BLaER1 treated with 17β-estradiol and CSF1 and Interleukin-3, amounts not matched to agents 10 nM and 100 nM (cell line): Measurements from ENCODE around the gene MARK1.
A peak's percentile ranks its signal among the peaks of the same experiment; 100 is the strongest.
"Not testable (repeated sequence)": the region's sequence is repeated elsewhere in the genome, so short reads cannot be mapped to it uniquely, and the experiment has no call there.

Experiments
- H3K27ac ChIP-seq, 11 experiments: shearing (Covaris generic); formaldehyde crosslinking; 2 replicates each; pipeline ENCODE4 v1.8.1; 2022
- H3K27me3 ChIP-seq, 11 experiments: shearing (Covaris generic); formaldehyde crosslinking; 2 replicates each; pipeline ENCODE4 v1.8.1; 2022
- H3K36me3 ChIP-seq, 11 experiments: shearing (Covaris generic); formaldehyde crosslinking; 2 replicates each; pipeline ENCODE4 v1.8.1; 2022
- H3K4me1 ChIP-seq, 10 experiments: shearing (Covaris generic); formaldehyde crosslinking; 2 replicates each; pipeline ENCODE4 v1.8.1; 2022
- H3K4me2 ChIP-seq, 11 experiments: shearing (Covaris generic); formaldehyde crosslinking; 2 replicates each; pipeline ENCODE4 v1.8.1; 2022
- H3K4me3 ChIP-seq, 10 experiments: shearing (Covaris generic); formaldehyde crosslinking; 2 replicates each; pipeline ENCODE4 v1.8.1; 2022
- H3K9ac ChIP-seq, 11 experiments: shearing (Covaris generic); formaldehyde crosslinking; 2 replicates each; pipeline ENCODE4 v1.8.1; 2022
- H3K9me3 ChIP-seq, 11 experiments: shearing (Covaris generic); formaldehyde crosslinking; replicated peaks in 1 of 11; 2 replicates each; pipeline ENCODE4 v1.8.1; 2022
- H4K20me1 ChIP-seq, 11 experiments: shearing (Covaris generic); formaldehyde crosslinking; 2 replicates each; pipeline ENCODE4 v1.8.1; 2022
- Cebpa-rat ChIP-seq, 11 experiments: shearing (Covaris generic); IDR thresholded peaks; 2 replicates each; pipeline ENCODE4 v1.8.1; 2022

Gene MARK1

DNA sequence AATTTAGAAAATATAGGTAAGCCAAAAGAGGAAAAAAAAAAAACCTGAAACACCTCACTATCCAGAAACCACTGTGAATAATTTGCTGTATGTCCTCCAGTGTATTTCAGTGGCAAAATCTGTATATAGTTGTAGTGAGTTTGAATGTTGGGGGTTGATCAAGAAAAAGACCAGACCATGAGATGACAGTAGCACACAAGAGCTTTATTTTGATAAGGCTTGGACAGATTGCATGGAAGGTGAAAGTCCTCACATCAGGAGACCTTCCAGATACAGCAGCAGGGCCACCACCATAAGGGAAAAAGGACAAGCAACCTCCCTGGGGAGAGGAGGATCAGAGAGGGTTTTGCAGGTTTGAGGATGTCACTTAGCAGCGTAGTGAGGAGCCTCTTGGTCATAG lies 146.0 kb downstream of the MARK1 start:
- H4K20me1 ChIP-seq: no peaks in the 10 kb centered on the region
- H3K36me3 ChIP-seq: no peaks in the 10 kb centered on the region
- H3K4me3 ChIP-seq: no peak overlapping the region
- H3K27me3 ChIP-seq: no peaks in the 10 kb centered on the region
- no peaks in the 10 kb centered on the region for H3K4me1 ChIP-seq
- H3K9me3 ChIP-seq: peaks cover 16 to 23% (median 18%) of the 10 kb centered on the region in 11 experiments
- H3K9ac ChIP-seq: no peak overlapping the region
- H3K4me2 ChIP-seq: no peak overlapping the region
- no peak for TF ChIP-seq Cebpa-rat (IDR thresholded peaks at IDR 0.05)
- no peak overlapping the region for H3K27ac ChIP-seq

DNA sequence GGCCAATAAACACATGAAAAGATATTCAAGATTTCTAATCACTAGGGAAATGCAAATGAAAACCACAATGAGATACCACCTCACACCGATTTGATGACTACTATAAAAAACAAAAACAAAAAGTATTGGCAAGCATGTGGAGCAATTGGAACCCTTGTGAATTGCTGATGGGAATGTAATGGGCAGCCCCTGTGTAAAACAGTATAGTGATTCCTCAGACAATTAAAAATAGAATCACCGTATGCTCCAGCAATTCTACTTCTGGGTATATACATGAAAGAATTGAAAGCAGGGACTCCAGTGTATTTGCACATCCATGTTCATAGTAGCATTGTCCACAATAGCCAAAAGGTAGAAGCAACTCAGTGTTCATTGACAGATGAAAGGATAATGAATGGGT lies 149.3 kb downstream of the MARK1 start:
- Histone ChIP-seq H3K4me1 (no peaks in the 10 kb centered on the region), H3K27me3 (no peaks in the 10 kb centered on the region), H3K9me3 (no peaks in the 10 kb centered on the region), H3K4me3 (no peak overlapping the region), H4K20me1 (no peaks in the 10 kb centered on the region), H3K9ac (no peak overlapping the region), H3K4me2 (no peak overlapping the region), H3K27ac (no peak overlapping the region), H3K36me3 (no peaks in the 10 kb centered on the region)
- no peak for TF ChIP-seq Cebpa-rat (IDR thresholded peaks at IDR 0.05)

GRCh38 chr1:220680085-220680687 lies 152.2 kb downstream of the MARK1 start:
- H3K9ac ChIP-seq: no peak overlapping the region
- H4K20me1 ChIP-seq: no peaks in the 10 kb centered on the region
- H3K4me3 ChIP-seq: no peak overlapping the region
- H3K4me2 ChIP-seq: no peak overlapping the region
- no peak for TF ChIP-seq Cebpa-rat (IDR thresholded peaks at IDR 0.05)
- no peaks in the 10 kb centered on the region for H3K36me3 ChIP-seq
- H3K4me1 ChIP-seq: peaks cover 0 to 8% (median 6%) of the 10 kb centered on the region in 10 experiments; a peak in 17 of 20 replicates
- H3K9me3 ChIP-seq: no peaks in the 10 kb centered on the region
- no peak overlapping the region for H3K27ac ChIP-seq
- H3K27me3 ChIP-seq: no peaks in the 10 kb centered on the region

- no peak overlapping the region for H3K9ac ChIP-seq
- H4K20me1 ChIP-seq: no peaks in the 10 kb centered on the region
- H3K4me2 ChIP-seq: no peak overlapping the region
- no peak overlapping the region for H3K4me3 ChIP-seq
- no peaks in the 10 kb centered on the region for H3K9me3 ChIP-seq
- H3K36me3 ChIP-seq: no peaks in the 10 kb centered on the region
- no peak for TF ChIP-seq Cebpa-rat (IDR thresholded peaks at IDR 0.05)
- H3K4me1 ChIP-seq: peaks cover 0 to 15% (median 13%) of the 10 kb centered on the region in 10 experiments; a peak in 17 of 20 replicates
- H3K27me3 ChIP-seq: no peaks in the 10 kb centered on the region
- no peak overlapping the region for H3K27ac ChIP-seq
These were observed 153.4 kb downstream of the MARK1 start for GRCh38 chr1:220681220-220681880.

GRCh38 chr1:220682901-220683576 lies 155.1 kb downstream of the MARK1 start:
- no peaks in the 10 kb centered on the region for H3K36me3 ChIP-seq
- H3K27me3 ChIP-seq: no peaks in the 10 kb centered on the region
- H3K9ac ChIP-seq: no peak overlapping the region
- no peak overlapping the region for H3K27ac ChIP-seq
- TF ChIP-seq Cebpa-rat (IDR thresholded peaks at IDR 0.05): no peak
- H3K4me1 ChIP-seq: peaks cover 0 to 15% (median 13%) of the 10 kb centered on the region in 10 experiments; a peak in 17 of 20 replicates
- H4K20me1 ChIP-seq: no peaks in the 10 kb centered on the region
- H3K4me2 ChIP-seq: no peak overlapping the region
- H3K4me3 ChIP-seq: no peak overlapping the region
- no peaks in the 10 kb centered on the region for H3K9me3 ChIP-seq

DNA sequence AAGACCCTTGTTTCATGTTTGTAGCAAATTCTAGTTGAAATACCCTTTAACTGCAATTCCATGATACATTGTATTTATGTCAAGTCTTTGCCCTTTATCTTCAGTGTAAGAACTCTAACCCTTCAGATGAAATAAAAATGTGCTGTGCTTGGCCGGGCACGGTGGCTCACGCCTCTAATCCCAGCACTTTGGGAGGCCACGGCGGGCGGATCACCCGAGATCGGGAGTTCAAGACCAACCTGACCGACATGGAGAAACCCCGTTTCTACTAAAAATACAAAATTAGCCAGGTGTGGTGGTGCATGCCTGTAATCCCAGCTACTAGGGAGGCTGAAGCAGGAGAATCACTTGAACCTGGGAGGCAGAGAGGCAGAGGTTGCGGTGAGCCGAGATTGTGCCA lies 155.8 kb downstream of the MARK1 start:
- not testable (repeated sequence) for H3K4me3 ChIP-seq, H3K9me3 ChIP-seq, H3K9ac ChIP-seq, H3K36me3 ChIP-seq, H3K27me3 ChIP-seq, H3K4me2 ChIP-seq, H4K20me1 ChIP-seq, H3K27ac ChIP-seq
- peaks cover 0 to 15% (median 13%) of the 10 kb centered on the region in 10 experiments; a peak in 17 of 20 replicates for H3K4me1 ChIP-seq

DNA sequence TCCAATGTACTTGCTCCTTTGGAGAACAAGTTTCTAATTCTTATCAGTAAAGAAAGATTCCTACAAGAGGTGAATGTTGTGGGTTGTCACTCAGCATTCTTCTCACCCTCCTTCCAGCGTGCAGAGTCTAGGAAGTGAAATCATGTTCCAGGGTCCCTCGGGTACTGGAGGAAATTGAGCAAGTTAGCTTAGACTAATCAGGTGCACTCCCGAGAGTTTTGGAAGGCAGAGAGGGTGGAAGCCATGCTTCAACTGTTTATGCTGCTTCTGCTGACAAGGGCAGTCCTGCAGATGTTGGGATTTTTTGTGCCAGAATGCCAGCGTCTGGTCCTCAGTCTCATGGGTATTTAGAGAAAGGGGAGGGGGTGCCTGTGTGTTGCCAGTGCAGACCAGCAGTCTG lies 157.0 kb downstream of the MARK1 start:
- Histone ChIP-seq H3K4me1 (peaks cover 0 to 15% (median 13%) of the 10 kb centered on the region in 10 experiments; a peak in 17 of 20 replicates), H3K27ac (peak overlapping the region in 1 of 11 experiments; percentile 29; a peak in 1 of 22 replicates), H3K9ac (no peak overlapping the region), H3K27me3 (peaks cover 5 to 9% (median 6%) of the 10 kb centered on the region in 11 experiments; a peak in 21 of 22 replicates), H3K4me2 (peak overlapping the region in 10 of 11 experiments; percentile 32 to 73 (median 54); a peak in 18 of 22 replicates), H3K36me3 (no peaks in the 10 kb centered on the region), H3K4me3 (no peak overlapping the region), H3K9me3 (peaks cover 1 to 6% (median 4%) of the 10 kb centered on the region in 11 experiments; a peak in 14 of 22 replicates), H4K20me1 (no peaks in the 10 kb centered on the region)
- no peak for TF ChIP-seq Cebpa-rat (IDR thresholded peaks at IDR 0.05)

- peak overlapping the region in 5 of 11 experiments; percentile 43 to 73 (median 61); a peak in 6 of 22 replicates for H3K4me2 ChIP-seq
- no peak overlapping the region for H3K9ac ChIP-seq
- H4K20me1 ChIP-seq: no peaks in the 10 kb centered on the region
- peaks cover 0 to 15% (median 13%) of the 10 kb centered on the region in 10 experiments; a peak in 17 of 20 replicates for H3K4me1 ChIP-seq
- H3K27ac ChIP-seq: no peak overlapping the region
- H3K36me3 ChIP-seq: no peaks in the 10 kb centered on the region
- TF ChIP-seq Cebpa-rat (IDR thresholded peaks at IDR 0.05): no peak
- peaks cover 14 to 19% (median 16%) of the 10 kb centered on the region in 11 experiments for H3K27me3 ChIP-seq
- H3K9me3 ChIP-seq: peaks cover 9 to 16% (median 13%) of the 10 kb centered on the region in 11 experiments; a peak in 21 of 22 replicates
- no peak overlapping the region for H3K4me3 ChIP-seq
These were observed 157.9 kb downstream of the MARK1 start for GRCh38 chr1:220685879-220686278.

GRCh38 chr1:220687809-220688208 lies 159.9 kb downstream of the MARK1 start:
- Histone ChIP-seq H4K20me1 (no peaks in the 10 kb centered on the region), H3K36me3 (no peaks in the 10 kb centered on the region), H3K27me3 (peaks cover 18 to 26% (median 22%) of the 10 kb centered on the region in 11 experiments), H3K4me1 (peaks cover 0 to 15% (median 13%) of the 10 kb centered on the region in 10 experiments; a peak in 17 of 20 replicates), H3K4me3 (no peak overlapping the region), H3K9ac (no peak overlapping the region), H3K27ac (no peak overlapping the region), H3K4me2 (no peak overlapping the region), H3K9me3 (peaks cover 9 to 17% (median 13%) of the 10 kb centered on the region in 11 experiments; a peak in 21 of 22 replicates)
- TF ChIP-seq Cebpa-rat (IDR thresholded peaks at IDR 0.05): no peak
